HepG2 (cell line): ENCODE results near the gene PRAC1. TPM values are rescaled to one million over a fixed set of nuclear protein-coding genes. Genes with fewer than 3 reads are reported as not detected.

Source experiments
- ATAC-seq: fragments of 200-7000 bp; cut with Tn5 transposase; 3 replicates; pipeline ENCODE4 v1.9.1; 2020; ENCODE audit warnings: mild to moderate bottlenecking, moderate library complexity
- BruUV-seq: library from RNA; stranded (reverse); fragments of 400-500 nt; replicated peaks from 2 replicates; lab custom pipeline; 2021; lab: Mats Ljungman, UMichigan
- CTCF ChIA-PET: fragments of 300-600 bp; formaldehyde crosslinking; extraction: SDS; loops from one replicate; lab custom pipeline; 2021; ENCODE audit warnings: low total read pairs, inconsistent platforms, low intra/inter-chr PET ratio; lab: Yijun Ruan, JAX
- POLR2A ChIA-PET: fragments of 350-600 bp; sonication (Branson Sonifier 250); formaldehyde crosslinking; loops from one replicate; lab custom pipeline; 2020; ENCODE audit warnings: antibody characterized with exemption, inconsistent platforms; lab: Yijun Ruan, JAX
- DNase-seq: peaks from one replicate; pipeline ENCODE4 v3.0.0-alpha.2; 2015; ENCODE audit warnings: low spot score
- FAIRE-seq: peaks from 3 replicates; lab custom pipeline; 2011; peaks lifted over from hg19 to GRCh38; lab: Jason Lieb, UNC
- H2AFZ ChIP-seq: one replicate; pipeline ENCODE4 v1.6.1; 2011; ENCODE audit warnings: low read length, inconsistent platforms
- H3K27ac ChIP-seq: fragments of 300-600 bp; 3 replicates; pipeline ENCODE4 v1.8.0; 2011; ENCODE audit warnings: mixed run types, mild to moderate bottlenecking, mixed read lengths, low read length, inconsistent platforms; ENCODE audit not compliant: insufficient read depth; ENCODE audit errors: extremely low read length
- H3K27me3 ChIP-seq, 2 experiments: fragments of 200-600 bp in 1 of 2; 2 replicates in 1 of 2; 3 replicates in 1 of 2; pipeline versions ENCODE4 v1.6.0 to v1.8.0; 2011; ENCODE audit warnings: low read length in 2 of 2, mild to moderate bottlenecking in 2 of 2, moderate library complexity in 2 of 2, inconsistent platforms in 1 of 2; ENCODE audit not compliant: insufficient read depth in 2 of 2, control insufficient read depth in 1 of 2
- H3K36me3 ChIP-seq, 2 experiments: fragments of 200-600 bp in 1 of 2; replicated peaks in 1 of 2; 2 replicates in 1 of 2; 3 replicates in 1 of 2; pipeline versions ENCODE4 v1.5.1 to v1.8.0; 2011; ENCODE audit warnings: low read length in 2 of 2, inconsistent platforms in 1 of 2; ENCODE audit not compliant: insufficient read depth in 2 of 2, control insufficient read depth in 1 of 2
- H3K4me1 ChIP-seq: 2 replicates; pipeline ENCODE4 v1.5.1; 2012; ENCODE audit warnings: low read length, inconsistent platforms; ENCODE audit not compliant: insufficient read depth
- H3K4me2 ChIP-seq: 2 replicates; pipeline ENCODE4 v1.6.0; 2011; ENCODE audit warnings: low read depth, low read length, inconsistent platforms
- H3K4me3 ChIP-seq, 3 experiments: fragments of 200-600 bp in 1 of 3; sonication (generic), shearing (Covaris generic) in 1 of 3; replicated peaks in 1 of 3; 2 replicates each; pipeline ENCODE4 v1.5.1; 2011 to 2016; ENCODE audit warnings: low read length in 3 of 3, inconsistent platforms in 2 of 3, low read depth in 2 of 3, mild to moderate bottlenecking in 2 of 3, control low read depth in 1 of 3, mixed read lengths in 1 of 3; ENCODE audit not compliant: insufficient read depth in 1 of 3
- H3K79me2 ChIP-seq: one replicate; pipeline ENCODE4 v1.6.1; 2011; ENCODE audit warnings: low read length, inconsistent platforms; ENCODE audit not compliant: insufficient read depth
- H3K9ac ChIP-seq: 2 replicates; pipeline ENCODE4 v1.6.0; 2011; ENCODE audit warnings: mild to moderate bottlenecking, low read depth, low read length, inconsistent platforms; ENCODE audit not compliant: insufficient read depth
- H3K9me3 ChIP-seq: 2 replicates; pipeline ENCODE4 v1.5.1; 2012; ENCODE audit warnings: mild to moderate bottlenecking, low read length
- H4K20me1 ChIP-seq: 2 replicates; pipeline ENCODE4 v1.6.0; 2011; ENCODE audit warnings: inconsistent platforms, mild to moderate bottlenecking, low read length, moderate library complexity; ENCODE audit not compliant: insufficient read depth
- HMG20B ChIP-seq: conservative IDR thresholded peaks from 2 replicates; pipeline ENCODE4 v1.6.1; 2016; ENCODE audit warnings: missing genetic modification reagents, missing compliant biosample characterization
- PLRG1 ChIP-seq: fragments of 450-650 bp; conservative IDR thresholded peaks from 2 replicates; pipeline ENCODE4 v1.6.1; 2016
- SIX1 ChIP-seq: sonication (generic); formaldehyde crosslinking; IDR thresholded peaks from 2 replicates; pipeline ENCODE4 v1.4.0; 2020; ENCODE audit warnings: missing genetic modification reagents, borderline replicate concordance
- TP53 ChIP-seq: sonication (generic); formaldehyde crosslinking; conservative IDR thresholded peaks from 2 replicates; pipeline ENCODE4 v1.4.0; 2020; ENCODE audit warnings: missing genetic modification reagents
- ZNF282 ChIP-seq: fragments of 450-650 bp; IDR thresholded peaks from 2 replicates; pipeline ENCODE4 v1.6.1; 2018; ENCODE audit not compliant: partially characterized antibody
- ZNF296 ChIP-seq: sonication (generic); formaldehyde crosslinking; conservative IDR thresholded peaks from 2 replicates; pipeline ENCODE4 v1.5.0; 2020; ENCODE audit warnings: mild to moderate bottlenecking, missing genetic modification reagents
- ZNF34 ChIP-seq: sonication (generic); formaldehyde crosslinking; IDR thresholded peaks from 2 replicates; pipeline ENCODE4 v1.4.0; 2020; ENCODE audit warnings: mild to moderate bottlenecking, missing genetic modification reagents, borderline replicate concordance
- ZNF615 ChIP-seq: sonication (generic); formaldehyde crosslinking; IDR thresholded peaks from 2 replicates; pipeline ENCODE4 v1.5.0; 2020; ENCODE audit warnings: mild to moderate bottlenecking, missing genetic modification reagents, borderline replicate concordance
- WGBS: methylation state at CpG from one replicate; pipeline ENCODE4 v1.1.6; 2017; ENCODE audit warnings: low lambda C conversion rate; 5-methylcytosine and 5-hydroxymethylcytosine counted together
- in situ Hi-C: cut with HindIII; loops from 2 replicates; pipeline ENCODE4 v1.10.0; 2017; ENCODE audit warnings: low pct_unique_long_range_greater_than_20kb; ENCODE audit not compliant: extremely low pct_ligation_motif_present
- intact Hi-C: fragments of 100-400 bp; cut with micrococcal nuclease; formaldehyde crosslinking; loops from one replicate; pipeline ENCODE4 v1.10.0; 2022; ENCODE audit not compliant: unreplicated experiment
- polyA plus RNA-seq, 8 experiments: library from polyadenylated mRNA; depleted of rRNA in 3 of 8; stranded (reverse) in 7 of 8; unstranded in 1 of 8; fragments of >200 nt; fragmentation: Illumina TruSeq in 4 of 8; extraction: Trizol in 4 of 8; gene quantifications; 2 replicates each; pipeline versions ENCODE4 v1.2.1 to v1.2.3, GENCODE V29; 2011 to 2016; ENCODE audit warnings: low read depth in 4 of 8, missing spikeins in 1 of 8, mixed read lengths in 1 of 8; ENCODE audit not compliant: insufficient read depth in 1 of 8
- total RNA-seq, 5 experiments: library from RNA; depleted of rRNA; stranded (reverse); fragments of >200 nt; fragmentation: Illumina TruSeq; extraction: Trizol; gene quantifications; 2 replicates each; pipeline ENCODE4 v1.2.3, GENCODE V29; 2016; ENCODE audit warnings: low read depth in 1 of 5
- TF ChIP-seq, protein P1 (sequence below): fragments of 450-650 bp; IDR thresholded peaks from 2 replicates; pipeline ENCODE4 v1.6.1; 2017
- TF ChIP-seq, protein P2 (sequence below): sonication (generic); formaldehyde crosslinking; IDR thresholded peaks from 2 replicates; pipeline ENCODE4 v1.5.1; 2020; ENCODE audit warnings: mild to moderate bottlenecking, missing genetic modification reagents, borderline replicate concordance

The PRAC1 gene
- total and polyA plus RNA-seq, 2 of the 13 experiments (the other 11 are each of a cell fraction or from before 2014, with no cell fraction given) = not detected

DNA sequence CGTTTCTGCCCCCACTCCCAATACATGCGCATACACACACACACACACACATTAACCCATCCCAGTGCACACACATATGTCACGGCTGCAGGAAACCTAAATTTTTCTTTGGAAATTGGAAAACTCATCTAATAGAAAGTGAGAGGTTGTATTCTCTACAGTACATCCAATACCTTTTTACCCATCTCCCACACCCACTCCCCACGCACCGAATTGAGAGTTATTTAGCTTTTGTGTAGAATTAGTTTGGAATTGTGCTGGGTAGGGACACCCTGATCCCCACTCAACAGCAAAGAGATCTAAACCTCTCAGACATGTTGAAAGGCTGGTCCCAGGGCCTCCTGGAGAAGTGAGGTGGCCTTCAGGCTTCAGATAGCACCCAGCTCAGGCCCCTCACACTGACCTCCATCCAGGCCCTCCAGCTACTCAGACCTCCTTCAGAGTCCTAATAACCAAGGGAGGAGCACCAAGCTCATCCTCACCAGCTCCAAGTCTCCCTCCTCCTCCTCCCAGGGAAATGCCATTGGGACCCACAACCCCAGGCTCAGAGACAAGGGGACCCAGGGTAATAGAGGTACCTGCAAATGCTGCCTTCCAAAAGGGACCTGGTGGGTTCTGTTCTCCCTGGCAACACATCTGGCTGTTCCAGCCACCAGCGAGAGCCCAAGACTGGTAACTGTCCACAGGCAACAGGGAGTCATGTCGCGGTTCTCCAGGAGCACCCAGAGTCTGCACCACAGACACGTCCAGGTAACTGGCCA is 5.3 kb upstream of the PRAC1 start:
- no peak for FAIRE-seq
- no peak for DNase-seq
- ChIA-PET POLR2A (no interaction called here), CTCF (interaction anchor here (3.8 kb wide), 1 partner anchor 151 kb away, joined by 47 read pairs; no protein-coding TSS in a partner anchor)
- Histone ChIP-seq H2AFZ (no peak overlapping the region), H3K9ac (no peak overlapping the region), H3K27me3 (peaks cover 23 to 91% of the 10 kb centered on the region in 2 experiments), H3K4me1 (peaks cover 2% of the 10 kb centered on the region), H4K20me1 (peaks cover 4% of the 10 kb centered on the region; the same call in 1 of the 2 replicates), H3K4me3 (no peak overlapping the region), H3K27ac (no peak overlapping the region), H3K79me2 (no peaks in the 10 kb centered on the region), H3K36me3 (no peaks in the 10 kb centered on the region), H3K4me2 (no peak overlapping the region), H3K9me3 (no peaks in the 10 kb centered on the region)
- intact Hi-C loops = no loop called here
- 34% methylated on average over 9 of the region's 9 CpGs for WGBS
- TF ChIP-seq ZNF296 (no peak), ZNF34 (CRISPR knock-in tag) (no peak), SIX1 (no peak), ZNF282 (peak; percentile 20), HMG20B (CRISPR knock-in tag) (no peak), PLRG1 (0 out of 2 replicates have a peak, but pooled peaks have one; percentile 33), TP53 (CRISPR knock-in tag) (no peak), ZNF615 (no peak)
- TF ChIP-seq, protein P1, sequence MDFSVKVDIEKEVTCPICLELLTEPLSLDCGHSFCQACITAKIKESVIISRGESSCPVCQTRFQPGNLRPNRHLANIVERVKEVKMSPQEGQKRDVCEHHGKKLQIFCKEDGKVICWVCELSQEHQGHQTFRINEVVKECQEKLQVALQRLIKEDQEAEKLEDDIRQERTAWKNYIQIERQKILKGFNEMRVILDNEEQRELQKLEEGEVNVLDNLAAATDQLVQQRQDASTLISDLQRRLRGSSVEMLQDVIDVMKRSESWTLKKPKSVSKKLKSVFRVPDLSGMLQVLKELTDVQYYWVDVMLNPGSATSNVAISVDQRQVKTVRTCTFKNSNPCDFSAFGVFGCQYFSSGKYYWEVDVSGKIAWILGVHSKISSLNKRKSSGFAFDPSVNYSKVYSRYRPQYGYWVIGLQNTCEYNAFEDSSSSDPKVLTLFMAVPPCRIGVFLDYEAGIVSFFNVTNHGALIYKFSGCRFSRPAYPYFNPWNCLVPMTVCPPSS = no peak
- TF ChIP-seq, protein P2, sequence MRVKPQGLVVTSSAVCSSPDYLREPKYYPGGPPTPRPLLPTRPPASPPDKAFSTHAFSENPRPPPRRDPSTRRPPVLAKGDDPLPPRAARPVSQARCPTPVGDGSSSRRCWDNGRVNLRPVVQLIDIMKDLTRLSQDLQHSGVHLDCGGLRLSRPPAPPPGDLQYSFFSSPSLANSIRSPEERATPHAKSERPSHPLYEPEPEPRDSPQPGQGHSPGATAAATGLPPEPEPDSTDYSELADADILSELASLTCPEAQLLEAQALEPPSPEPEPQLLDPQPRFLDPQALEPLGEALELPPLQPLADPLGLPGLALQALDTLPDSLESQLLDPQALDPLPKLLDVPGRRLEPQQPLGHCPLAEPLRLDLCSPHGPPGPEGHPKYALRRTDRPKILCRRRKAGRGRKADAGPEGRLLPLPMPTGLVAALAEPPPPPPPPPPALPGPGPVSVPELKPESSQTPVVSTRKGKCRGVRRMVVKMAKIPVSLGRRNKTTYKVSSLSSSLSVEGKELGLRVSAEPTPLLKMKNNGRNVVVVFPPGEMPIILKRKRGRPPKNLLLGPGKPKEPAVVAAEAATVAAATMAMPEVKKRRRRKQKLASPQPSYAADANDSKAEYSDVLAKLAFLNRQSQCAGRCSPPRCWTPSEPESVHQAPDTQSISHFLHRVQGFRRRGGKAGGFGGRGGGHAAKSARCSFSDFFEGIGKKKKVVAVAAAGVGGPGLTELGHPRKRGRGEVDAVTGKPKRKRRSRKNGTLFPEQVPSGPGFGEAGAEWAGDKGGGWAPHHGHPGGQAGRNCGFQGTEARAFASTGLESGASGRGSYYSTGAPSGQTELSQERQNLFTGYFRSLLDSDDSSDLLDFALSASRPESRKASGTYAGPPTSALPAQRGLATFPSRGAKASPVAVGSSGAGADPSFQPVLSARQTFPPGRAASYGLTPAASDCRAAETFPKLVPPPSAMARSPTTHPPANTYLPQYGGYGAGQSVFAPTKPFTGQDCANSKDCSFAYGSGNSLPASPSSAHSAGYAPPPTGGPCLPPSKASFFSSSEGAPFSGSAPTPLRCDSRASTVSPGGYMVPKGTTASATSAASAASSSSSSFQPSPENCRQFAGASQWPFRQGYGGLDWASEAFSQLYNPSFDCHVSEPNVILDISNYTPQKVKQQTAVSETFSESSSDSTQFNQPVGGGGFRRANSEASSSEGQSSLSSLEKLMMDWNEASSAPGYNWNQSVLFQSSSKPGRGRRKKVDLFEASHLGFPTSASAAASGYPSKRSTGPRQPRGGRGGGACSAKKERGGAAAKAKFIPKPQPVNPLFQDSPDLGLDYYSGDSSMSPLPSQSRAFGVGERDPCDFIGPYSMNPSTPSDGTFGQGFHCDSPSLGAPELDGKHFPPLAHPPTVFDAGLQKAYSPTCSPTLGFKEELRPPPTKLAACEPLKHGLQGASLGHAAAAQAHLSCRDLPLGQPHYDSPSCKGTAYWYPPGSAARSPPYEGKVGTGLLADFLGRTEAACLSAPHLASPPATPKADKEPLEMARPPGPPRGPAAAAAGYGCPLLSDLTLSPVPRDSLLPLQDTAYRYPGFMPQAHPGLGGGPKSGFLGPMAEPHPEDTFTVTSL (CRISPR knock-in tag) = no peak
- ATAC-seq = no peak
- in situ Hi-C loops = loop anchor here (5.0 kb wide), 2 partner anchors 60 to 150 kb away; no protein-coding TSS in a partner anchor
- BruUV-seq = no TSS peak
